Lower lobe of right lung (tissue), 2 donors: ENCODE results near the gene CFAP20DC. TPM values are rescaled to one million over a fixed set of nuclear protein-coding genes. Genes with fewer than 3 reads are reported as not detected.

Experiments
- ATAC-seq, 2 donors: fragments of 200-7000 bp; cut with Tn5 transposase; one replicate each; pipeline ENCODE4 v1.9.1; 2020 to 2022; ENCODE audit warnings: mild to moderate bottlenecking in 2 of 2, moderate library complexity in 2 of 2
- DNase-seq: peaks from one replicate; pipeline ENCODE4 v3.0.0-alpha.2; 2020
- H3K27ac ChIP-seq: fragments of 200-600 bp; one replicate; pipeline ENCODE4 v1.8.0; 2022
- H3K27me3 ChIP-seq: fragments of 200-600 bp; one replicate; pipeline ENCODE4 v1.8.0; 2022; ENCODE audit warnings: low read depth
- H3K36me3 ChIP-seq: fragments of 200-600 bp; one replicate; pipeline ENCODE4 v1.8.0; 2022; ENCODE audit warnings: mild to moderate bottlenecking
- H3K4me1 ChIP-seq: fragments of 200-600 bp; one replicate; pipeline ENCODE4 v1.8.0; 2022
- H3K4me3 ChIP-seq: fragments of 200-600 bp; one replicate; pipeline ENCODE4 v1.8.0; 2022; ENCODE audit warnings: mild to moderate bottlenecking
- H3K9me3 ChIP-seq: fragments of 200-600 bp; one replicate; pipeline ENCODE4 v1.8.0; 2022
- CTCF ChIP-seq: fragments of 200-600 bp; IDR thresholded peaks from one replicate; pipeline ENCODE4 v1.8.0; 2022; ENCODE audit warnings: antibody characterized with exemption, mild to moderate bottlenecking
- intact Hi-C: fragments of 100-400 bp; cut with DNase I; formaldehyde crosslinking; loops from one replicate; pipeline ENCODE4 v1.11.0; 2022
- total RNA-seq: library from RNA; stranded (reverse); fragmentation: NEBNext Ultra II Directional; extraction: Animal tissue kit (Norgen Biotek cat#: 25700); gene quantifications from one replicate; pipeline ENCODE4 v1.2.1, GENCODE V29; 2021
- donor health status: DM: no; HTN: yes; CAD: no; lungs with severe emphysema.

CFAP20DC gene
- total RNA-seq, 1 donor from 2014 or later, result 0.71 TPM

GRCh38 chr3:58994746-58995330, 55.0 kb downstream of the CFAP20DC start:
- peak; percentile 53 for TF ChIP-seq CTCF
- Histone ChIP-seq H3K4me1 (no peaks in the 10 kb centered on the region), H3K27me3 (no peaks in the 10 kb centered on the region), H3K4me3 (no peak overlapping the region), H3K36me3 (no peaks in the 10 kb centered on the region), H3K9me3 (no peaks in the 10 kb centered on the region), H3K27ac (no peak overlapping the region)
- ATAC-seq (no peak), DNase-seq (no peak)
- intact Hi-C loops, result no loop called here

GRCh38 chr3:58993547-58993946, 56.3 kb downstream of the CFAP20DC start:
- Histone ChIP-seq H3K27ac (no peak overlapping the region), H3K36me3 (no peaks in the 10 kb centered on the region), H3K9me3 (no peaks in the 10 kb centered on the region), H3K27me3 (no peaks in the 10 kb centered on the region), H3K4me3 (no peak overlapping the region), H3K4me1 (no peaks in the 10 kb centered on the region)
- DNase-seq (no peak), ATAC-seq (no peak)
- intact Hi-C loops, result no loop called here
- TF ChIP-seq CTCF, result no peak

GRCh38 chr3:58991623-58992022, 58.2 kb downstream of the CFAP20DC start:
- TF ChIP-seq CTCF, result no peak
- H3K36me3 ChIP-seq, result no peaks in the 10 kb centered on the region
- DNase-seq (no peak), ATAC-seq (no peak)
- no peak overlapping the region for H3K4me3 ChIP-seq
- H3K4me1 ChIP-seq, result no peaks in the 10 kb centered on the region
- intact Hi-C loops, result no loop called here
- no peaks in the 10 kb centered on the region for H3K27me3 ChIP-seq
- H3K9me3 ChIP-seq, result peaks cover under 1% of the 10 kb centered on the region
- no peak overlapping the region for H3K27ac ChIP-seq

- Histone ChIP-seq H3K9me3 (peaks cover 6% of the 10 kb centered on the region), H3K27me3 (no peaks in the 10 kb centered on the region), H3K27ac (no peak overlapping the region), H3K4me1 (no peaks in the 10 kb centered on the region), H3K36me3 (no peaks in the 10 kb centered on the region), H3K4me3 (no peak overlapping the region)
- no peak for ATAC-seq
- intact Hi-C loops, result no loop called here
- no peak for TF ChIP-seq CTCF
- no peak for DNase-seq
These were observed 58.8 kb downstream of the CFAP20DC start for GRCh38 chr3:58991026-58991425.

- Histone ChIP-seq H3K36me3 (no peaks in the 10 kb centered on the region), H3K4me1 (no peaks in the 10 kb centered on the region), H3K9me3 (peaks cover 6% of the 10 kb centered on the region), H3K27ac (no peak overlapping the region), H3K4me3 (no peak overlapping the region), H3K27me3 (no peaks in the 10 kb centered on the region)
- TF ChIP-seq CTCF, result no peak
- DNase-seq (no peak), ATAC-seq (no peak)
- intact Hi-C loops, result no loop called here
These were observed 59.9 kb downstream of the CFAP20DC start for GRCh38 chr3:58989955-58990354.
